Astrocyte (in vitro differentiated cells and primary cell): ENCODE data around the gene MMP1. TPM values are rescaled to one million over a fixed set of nuclear protein-coding genes. Genes with fewer than 3 reads are reported as not detected.
A peak's percentile ranks its signal among the peaks of the same experiment; 100 is the strongest.
"Not testable (repeated sequence)": the region's sequence is repeated elsewhere in the genome, so short reads cannot be mapped to it uniquely, and the experiment has no call there.

Experiments
- DNase-seq: peaks from one replicate; pipeline ENCODE4 v3.0.0-alpha.2; 2010; ENCODE audit warnings: low read depth
- FAIRE-seq: peaks from 2 replicates; lab custom pipeline; 2011; peaks lifted over from hg19 to GRCh38; lab: Jason Lieb, UNC
- H2AFZ ChIP-seq: 2 replicates; pipeline ENCODE4 v1.6.0; 2012; ENCODE audit warnings: low read depth, low read length, inconsistent platforms
- H3K27ac ChIP-seq: 2 replicates; pipeline ENCODE4 v1.5.1; 2011; ENCODE audit warnings: low read depth, low read length, inconsistent platforms
- H3K27me3 ChIP-seq: 2 replicates; pipeline ENCODE4 v1.6.0; 2011; ENCODE audit warnings: low read length, inconsistent platforms; ENCODE audit not compliant: insufficient read depth
- H3K36me3 ChIP-seq: 2 replicates; pipeline ENCODE4 v1.5.1; 2011; ENCODE audit warnings: low read length, inconsistent platforms; ENCODE audit not compliant: insufficient read depth
- H3K4me1 ChIP-seq: 2 replicates; pipeline ENCODE4 v1.5.1; 2011; ENCODE audit warnings: low read length, inconsistent platforms; ENCODE audit not compliant: insufficient read depth
- H3K4me2 ChIP-seq: 2 replicates; pipeline ENCODE4 v1.6.0; 2012; ENCODE audit warnings: low read length, inconsistent platforms
- H3K4me3 ChIP-seq: 2 replicates; pipeline ENCODE4 v1.5.1; 2011; ENCODE audit warnings: low read depth, mild to moderate bottlenecking, low read length, inconsistent platforms; ENCODE audit not compliant: insufficient read depth
- H3K79me2 ChIP-seq: 2 replicates; pipeline ENCODE4 v1.6.0; 2012; ENCODE audit warnings: mild to moderate bottlenecking, low read length, inconsistent platforms; ENCODE audit not compliant: insufficient read depth
- H3K9ac ChIP-seq: 2 replicates; pipeline ENCODE4 v1.6.0; 2012; ENCODE audit warnings: mild to moderate bottlenecking, low read length, inconsistent platforms
- H3K9me3 ChIP-seq: 2 replicates; pipeline ENCODE4 v1.5.1; 2012; ENCODE audit warnings: low read depth, mild to moderate bottlenecking, low read length, inconsistent platforms; ENCODE audit not compliant: insufficient read depth
- H4K20me1 ChIP-seq: 2 replicates; pipeline ENCODE4 v1.6.0; 2012; ENCODE audit warnings: low read length, inconsistent platforms; ENCODE audit not compliant: insufficient read depth
- H3K27ac Mint-ChIP-seq: one replicate; pipeline ENCODE4 v1.8.0; 2021; ENCODE audit warnings: mild to moderate bottlenecking, mixed read lengths; ENCODE audit not compliant: unreplicated experiment
- H3K27me3 Mint-ChIP-seq: one replicate; pipeline ENCODE4 v1.8.0; 2021; ENCODE audit warnings: low read depth, mixed read lengths; ENCODE audit not compliant: unreplicated experiment
- H3K36me3 Mint-ChIP-seq: one replicate; pipeline ENCODE4 v1.8.0; 2021; ENCODE audit warnings: low read depth, mixed read lengths; ENCODE audit not compliant: unreplicated experiment
- H3K4me1 Mint-ChIP-seq: one replicate; pipeline ENCODE4 v1.8.0; 2021; ENCODE audit warnings: low read depth, mixed read lengths; ENCODE audit not compliant: unreplicated experiment
- H3K4me3 Mint-ChIP-seq: one replicate; pipeline ENCODE4 v1.8.0; 2021; ENCODE audit warnings: mild to moderate bottlenecking, moderate library complexity, mixed read lengths; ENCODE audit not compliant: unreplicated experiment
- H3K9me3 Mint-ChIP-seq: one replicate; pipeline ENCODE4 v1.8.0; 2021; ENCODE audit warnings: mild to moderate bottlenecking, mixed read lengths; ENCODE audit not compliant: unreplicated experiment
- CTCF ChIP-seq: IDR thresholded peaks from 2 replicates; pipeline ENCODE4 v1.5.1; 2011; ENCODE audit warnings: low read depth, mild to moderate bottlenecking, inconsistent platforms, low read length, moderate library complexity; ENCODE audit not compliant: insufficient read depth
- EZH2 ChIP-seq: IDR thresholded peaks from 2 replicates; pipeline ENCODE4 v1.6.1; 2012; ENCODE audit warnings: mild to moderate bottlenecking, low read length, inconsistent platforms; ENCODE audit not compliant: insufficient read depth
- total RNA-seq: library from RNA; stranded (reverse); gene quantifications from 2 replicates; pipeline ENCODE4 v1.2.1, GENCODE V29; 2021

MMP1 gene
- total RNA-seq, 1 donor from 2014 or later, result 0.64 TPM

- Histone ChIP-seq H3K9me3 (no peaks in the 10 kb centered on the region), H3K27ac (no peak overlapping the region), H3K4me2 (no peak overlapping the region), H3K4me1 (no peaks in the 10 kb centered on the region), H3K9ac (no peak overlapping the region), H3K27me3 (no peaks in the 10 kb centered on the region), H3K4me3 (no peak overlapping the region), H4K20me1 (no peaks in the 10 kb centered on the region), H3K36me3 (no peaks in the 10 kb centered on the region), H2AFZ (no peak overlapping the region), H3K79me2 (no peaks in the 10 kb centered on the region)
- no peaks in the 10 kb centered on the region for H3K4me1 Mint-ChIP-seq
- H3K9me3 Mint-ChIP-seq, result peaks cover 6% of the 10 kb centered on the region
- H3K27ac Mint-ChIP-seq, result no peak overlapping the region
- H3K36me3 Mint-ChIP-seq, result no peaks in the 10 kb centered on the region
- TF ChIP-seq EZH2 (no peak), CTCF (no peak)
- no peaks in the 10 kb centered on the region for H3K27me3 Mint-ChIP-seq
- H3K4me3 Mint-ChIP-seq, result no peak overlapping the region
- DNase-seq (no peak), FAIRE-seq (no peak)
Measured at GRCh38 chr11:102749101-102749722, 48.7 kb downstream of the MMP1 start.

- not testable (repeated sequence) for H3K27me3 ChIP-seq, H3K4me1 Mint-ChIP-seq, FAIRE-seq, H3K4me2 ChIP-seq, H3K27ac ChIP-seq, H4K20me1 ChIP-seq, H3K9me3 Mint-ChIP-seq, DNase-seq, H3K36me3 ChIP-seq, H3K79me2 ChIP-seq, H3K4me3 ChIP-seq, H3K36me3 Mint-ChIP-seq, H3K4me1 ChIP-seq, H3K27me3 Mint-ChIP-seq, H3K9ac ChIP-seq, H3K9me3 ChIP-seq, H2AFZ ChIP-seq
- H3K4me3 Mint-ChIP-seq, result peak overlapping the region; percentile 81
- H3K27ac Mint-ChIP-seq, result peak overlapping the region; percentile 20
Measured at GRCh38 chr11:102746746-102747578, 51.0 kb downstream of the MMP1 start.

Other genes starting within 250 kb of the MMP1 start
- not detected in 2 replicates for gene MMP20, start 172.8 kb downstream of the MMP1 start, total RNA-seq
- not detected in 2 replicates for gene MMP27, start 92.4 kb downstream of the MMP1 start, total RNA-seq
- gene MMP8, start 73.2 kb downstream of the MMP1 start, total RNA-seq, result not detected in 2 replicates
- 1.1 and 1.2 TPM in 2 replicates for gene MMP10, start 17.5 kb downstream of the MMP1 start, total RNA-seq
- gene MMP3, start 45.4 kb upstream of the MMP1 start, total RNA-seq, result not detected in 2 replicates
- gene MMP12, start 76.8 kb upstream of the MMP1 start, total RNA-seq, result not detected in 2 replicates
- 1.2 and 3.9 TPM in 2 replicates for gene MMP13, start 157.6 kb upstream of the MMP1 start, total RNA-seq